Ascending aorta (tissue), 2 donors: ENCODE measurements around the gene HPN. TPM values are rescaled to one million over a fixed set of nuclear protein-coding genes. Genes with fewer than 3 reads are reported as not detected.
"Not testable (repeated sequence)": the region's sequence is repeated elsewhere in the genome, so short reads cannot be mapped to it uniquely, and the experiment has no call there.

ENCODE experiments used
- DNase-seq, 2 donors: peaks; one replicate each; pipeline ENCODE4 v3.0.0-alpha.2; 2019; ENCODE audit warnings: low spot score in 2 of 2
- H3K27ac ChIP-seq, 2 donors: fragments of 200-600 bp; sonication (generic); one replicate each; pipeline ENCODE4 v1.5.1; 2016 to 2017; ENCODE audit warnings: mild to moderate bottlenecking in 1 of 2
- H3K27me3 ChIP-seq: fragments of 200-600 bp; sonication (generic); one replicate; pipeline ENCODE4 v1.5.1; 2017
- H3K36me3 ChIP-seq, 2 donors: fragments of 200-600 bp; sonication (generic); one replicate each; pipeline ENCODE4 v1.5.1; 2016
- H3K4me1 ChIP-seq, 2 donors: fragments of 200-600 bp; sonication (generic); one replicate each; pipeline ENCODE4 v1.5.1; 2016 to 2017; ENCODE audit warnings: mild to moderate bottlenecking in 1 of 2
- H3K4me3 ChIP-seq, 2 donors: fragments of 200-600 bp; sonication (generic); one replicate each; pipeline ENCODE4 v1.5.1; 2016 to 2017; ENCODE audit warnings: mild to moderate bottlenecking in 1 of 2
- H3K9me3 ChIP-seq, 2 donors: fragments of 200-600 bp; sonication (generic); one replicate each; pipeline ENCODE4 v1.5.1; 2016
- CTCF ChIP-seq, 3 experiments: fragments of 200-600 bp in 2 of 3; fragments of 450-650 bp in 1 of 3; sonication (generic) in 2 of 3; IDR thresholded peaks; one replicate each; pipeline ENCODE4 v1.5.1; 2016 to 2019; ENCODE audit warnings: antibody characterized with exemption in 3 of 3, mild to moderate bottlenecking in 1 of 3, moderate library complexity in 1 of 3
- intact Hi-C: fragments of 100-400 bp; cut with DNase I; formaldehyde crosslinking; loops from one replicate; pipeline ENCODE4 v1.15.1; 2023
- total RNA-seq: library from RNA; depleted of rRNA; stranded (reverse); fragments of >200 nt; gene quantifications from one replicate; pipeline ENCODE4 v1.1.0, GENCODE V29; 2016

HPN gene
- total RNA-seq, result 0.85 TPM

DNA sequence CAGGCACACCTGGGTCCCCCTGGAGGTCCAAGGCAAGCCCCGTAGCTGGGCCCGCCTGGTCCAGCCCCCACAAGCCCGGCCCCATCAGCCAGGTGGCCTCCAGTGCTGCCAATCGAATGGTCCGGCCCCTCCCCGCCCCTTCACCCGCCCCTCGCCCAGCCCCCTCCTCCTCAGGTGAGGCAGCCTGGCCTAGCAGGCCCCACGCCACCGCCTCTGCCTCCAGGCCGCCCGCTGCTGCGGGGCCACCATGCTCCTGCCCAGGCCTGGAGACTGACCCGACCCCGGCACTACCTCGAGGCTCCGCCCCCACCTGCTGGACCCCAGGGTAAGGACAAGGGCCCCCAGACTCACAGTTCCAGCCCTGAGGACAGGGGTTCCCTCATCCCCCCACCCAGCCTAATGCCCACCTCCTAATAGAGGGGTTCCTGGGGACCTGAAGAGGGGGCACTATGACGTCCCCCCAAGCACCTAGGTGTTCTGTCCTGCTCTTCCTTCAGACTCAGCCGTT, at the start of gene HPN:
HPN (plus strand) TSS at position 174 of the 508 bp plus-strand sequence. CDS start 786 bp downstream, outside the sequence.
- no peak for DNase-seq
- TF ChIP-seq CTCF (IDR thresholded peaks at IDR 0.05), result no peak

DNA sequence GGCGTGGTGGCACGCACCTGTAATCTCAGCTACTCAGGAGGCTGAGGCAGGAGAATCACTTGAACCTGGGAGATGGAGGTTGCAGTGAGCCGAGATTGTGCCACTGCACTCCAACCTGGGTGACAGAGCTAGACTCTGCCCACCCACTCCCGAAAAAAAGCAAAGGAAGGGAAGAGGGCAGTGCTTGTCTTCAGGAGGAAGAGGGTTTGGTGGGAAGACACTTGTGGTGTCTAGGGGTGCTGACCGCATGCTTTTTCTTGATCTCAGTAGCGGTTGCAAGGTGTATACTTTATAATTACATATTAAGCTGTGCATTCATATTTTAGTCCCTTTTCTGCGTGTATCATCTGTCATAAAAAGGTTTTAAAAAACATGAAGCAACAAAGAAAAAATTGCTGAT, 48.9 kb upstream of the HPN start:
- H3K4me1 ChIP-seq, H3K9me3 ChIP-seq, H3K27me3 ChIP-seq, DNase-seq, H3K36me3 ChIP-seq, intact Hi-C loops, H3K27ac ChIP-seq, H3K4me3 ChIP-seq: not testable (repeated sequence)

More for the DNA sequence above, at the start of gene HPN:
- H3K27ac ChIP-seq, result peak within 1 kb of the TSS; percentile 44 to 50
- no peaks in the 10 kb centered on the region for H3K9me3 ChIP-seq
- intact Hi-C loops, result no loop called here
- H3K4me3 ChIP-seq, result peak within 1 kb of the TSS in 1 of 2 donors; percentile 40
- H3K36me3 ChIP-seq, result no peaks in the 10 kb centered on the region
- peaks cover 13 to 16% of the 10 kb centered on the region in 2 donors for H3K4me1 ChIP-seq
- peaks cover 4% of the 10 kb centered on the region for H3K27me3 ChIP-seq

- intact Hi-C loops, result no loop called here
- no peak for TF ChIP-seq CTCF (IDR thresholded peaks at IDR 0.05)
- no peaks in the 10 kb centered on the region for H3K27me3 ChIP-seq
- no peak overlapping the region for H3K4me3 ChIP-seq
- no peaks in the 10 kb centered on the region for H3K9me3 ChIP-seq
- no peaks in the 10 kb centered on the region for H3K36me3 ChIP-seq
- H3K4me1 ChIP-seq, result peaks cover 5 to 15% of the 10 kb centered on the region in 2 donors
- no peak for DNase-seq
- peak overlapping the region; percentile 63 to 72 for H3K27ac ChIP-seq
Observed at GRCh38 chr19:34994286-34994642, 47.3 kb upstream of the HPN start.

DNA sequence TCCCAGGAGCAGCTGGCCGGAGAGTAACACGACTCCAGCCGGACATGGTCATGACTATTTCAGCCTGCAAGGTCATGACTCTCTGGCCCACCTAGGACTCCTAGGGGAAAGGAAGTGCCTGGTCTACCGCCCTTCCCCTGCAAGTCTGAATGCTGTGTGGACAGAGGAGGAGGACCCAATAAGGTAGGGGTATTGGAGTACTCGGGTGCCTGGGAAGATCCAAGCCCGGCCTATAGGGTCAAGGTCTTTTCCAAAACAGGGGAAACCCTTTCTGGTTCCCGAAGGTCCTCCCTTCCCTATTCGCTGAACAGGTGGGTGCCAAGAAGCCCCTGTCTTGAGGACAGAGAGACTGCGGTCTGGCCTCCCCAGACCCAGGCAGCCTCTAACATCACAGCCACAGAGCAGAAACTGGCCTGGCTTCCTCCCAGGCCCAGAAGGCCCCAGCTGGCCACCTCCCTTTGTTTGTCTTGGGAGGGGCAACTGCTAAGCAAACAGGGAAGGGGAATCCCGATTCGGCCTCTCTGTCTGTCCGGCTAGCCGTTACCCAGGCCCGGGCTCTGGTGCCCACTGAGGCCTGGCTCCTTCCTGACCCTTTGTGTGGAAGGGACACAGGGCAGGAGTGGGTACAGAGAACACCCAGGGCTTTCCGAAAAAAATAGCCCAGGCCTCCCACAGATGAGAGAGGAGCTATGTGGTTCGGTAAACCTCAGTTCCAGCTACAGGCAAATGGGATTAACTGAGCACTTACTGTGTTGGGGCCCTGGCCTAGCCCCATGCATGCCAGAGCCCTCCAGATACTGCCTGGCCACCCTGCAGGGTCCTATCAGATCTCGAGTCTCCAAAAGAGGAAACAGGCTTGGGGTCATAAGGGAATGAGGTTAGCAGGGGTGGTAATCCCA, 46.6 kb upstream of the HPN start:
- Histone ChIP-seq H3K36me3 (no peaks in the 10 kb centered on the region), H3K27me3 (no peaks in the 10 kb centered on the region), H3K4me3 (no peak overlapping the region), H3K4me1 (peaks cover 5 to 18% of the 10 kb centered on the region in 2 donors), H3K27ac (peak overlapping the region; percentile 63 to 72), H3K9me3 (no peaks in the 10 kb centered on the region)
- DNase-seq, result no peak
- TF ChIP-seq CTCF (IDR thresholded peaks at IDR 0.05), result no peak
- intact Hi-C loops, result no loop called here

DNA sequence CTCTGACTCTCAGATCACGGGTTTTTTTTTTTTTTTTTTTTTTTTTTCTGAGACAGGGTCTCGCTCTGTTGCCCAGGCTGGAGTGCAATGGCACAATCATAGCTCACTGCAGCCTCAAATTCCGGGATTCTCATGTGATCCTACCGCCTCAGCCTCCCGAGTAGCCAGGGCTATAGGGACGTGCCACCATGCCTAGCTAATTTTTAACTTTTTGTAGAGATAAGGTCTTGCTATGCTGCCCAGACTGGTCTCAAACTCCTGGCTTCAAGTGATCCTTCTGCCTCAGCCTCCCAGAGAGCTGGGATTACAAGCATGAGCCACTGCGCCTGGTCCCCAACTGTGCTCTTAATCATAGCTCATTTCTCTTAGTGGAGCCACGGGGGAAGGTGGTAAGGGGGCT, 46.0 kb upstream of the HPN start:
- Histone ChIP-seq H3K27me3 (no peaks in the 10 kb centered on the region), H3K36me3 (no peaks in the 10 kb centered on the region), H3K9me3 (no peaks in the 10 kb centered on the region), H3K4me1 (peaks cover 5 to 18% of the 10 kb centered on the region in 2 donors), H3K27ac (no peak overlapping the region), H3K4me3 (no peak overlapping the region)
- no peak for DNase-seq
- intact Hi-C loops, result no loop called here
- TF ChIP-seq CTCF (IDR thresholded peaks at IDR 0.05), result no peak

GRCh38 chr19:34997071-34997617, 44.4 kb upstream of the HPN start:
- no peaks in the 10 kb centered on the region for H3K36me3 ChIP-seq
- intact Hi-C loops, result no loop called here
- H3K4me1 ChIP-seq, result peaks cover 5 to 25% of the 10 kb centered on the region in 2 donors
- no peaks in the 10 kb centered on the region for H3K27me3 ChIP-seq
- no peaks in the 10 kb centered on the region for H3K9me3 ChIP-seq
- H3K4me3 ChIP-seq, result no peak overlapping the region
- DNase-seq, result no peak
- TF ChIP-seq CTCF (IDR thresholded peaks at IDR 0.05), result no peak
- peak overlapping the region; percentile 32 to 45 for H3K27ac ChIP-seq

GRCh38 chr19:34998224-34998623, 43.3 kb upstream of the HPN start:
- peak overlapping the region in 1 of 2 donors; percentile 100 for H3K27ac ChIP-seq
- H3K9me3 ChIP-seq, H3K4me3 ChIP-seq, H3K36me3 ChIP-seq, H3K27me3 ChIP-seq, DNase-seq: not testable (repeated sequence)
- peaks cover 5 to 25% of the 10 kb centered on the region in 2 donors for H3K4me1 ChIP-seq
- intact Hi-C loops, result loop anchor here (2.0 kb wide), 1 partner anchor 141 kb away; the partner anchor contains the start of gene FXYD1
